Vagina (tissue), 2 donors: ENCODE measurements around the gene DRGX. TPM values are rescaled to one million over a fixed set of nuclear protein-coding genes. Genes with fewer than 3 reads are reported as not detected.

ENCODE experiments used
- DNase-seq, 2 donors: peaks; one replicate each; pipeline ENCODE4 v3.0.0-alpha.2; 2017; ENCODE audit errors: extremely low spot score in 2 of 2
- H3K27ac ChIP-seq: fragments of 200-600 bp; sonication (generic); one replicate; pipeline ENCODE4 v1.5.1; 2019
- H3K27me3 ChIP-seq: fragments of 200-600 bp; sonication (generic); one replicate; pipeline ENCODE4 v1.5.1; 2019
- H3K36me3 ChIP-seq, 2 donors: fragments of 200-600 bp; sonication (generic); one replicate each; pipeline ENCODE4 v1.5.1; 2017 to 2019
- H3K4me1 ChIP-seq: fragments of 200-600 bp; sonication (generic); one replicate; pipeline ENCODE4 v1.5.1; 2019
- H3K4me3 ChIP-seq, 2 donors: fragments of 200-600 bp; sonication (generic); 1 replicate in 1 of 2; 2 replicates in 1 of 2; pipeline ENCODE4 v1.5.1; 2016 to 2019
- H3K9me3 ChIP-seq: fragments of 200-600 bp; sonication (generic); one replicate; pipeline ENCODE4 v1.5.1; 2019
- CTCF ChIP-seq, 3 experiments: fragments of 450-650 bp in 2 of 3; fragments of 200-600 bp in 1 of 3; sonication (generic) in 1 of 3; IDR thresholded peaks; one replicate each; pipeline ENCODE4 v1.5.1; 2017 to 2019; ENCODE audit warnings: antibody characterized with exemption in 3 of 3, mild to moderate bottlenecking in 2 of 3, moderate library complexity in 2 of 3
- POLR2A ChIP-seq, 2 donors: fragments of 450-650 bp; IDR thresholded peaks; one replicate each; pipeline ENCODE4 v1.6.1; 2017; ENCODE audit warnings: antibody characterized with exemption in 2 of 2, mild to moderate bottlenecking in 2 of 2, moderate library complexity in 2 of 2
- POLR2AphosphoS5 ChIP-seq, 2 donors: sonication (generic); formaldehyde crosslinking; IDR thresholded peaks; one replicate each; pipeline ENCODE4 v1.9.0; 2017; ENCODE audit warnings: antibody characterized with exemption in 2 of 2, mild to moderate bottlenecking in 2 of 2, low read depth in 1 of 2; ENCODE audit not compliant: insufficient read depth in 1 of 2
- intact Hi-C: fragments of 100-400 bp; cut with DNase I; formaldehyde crosslinking; loops from one replicate; pipeline ENCODE4 v1.15.1; 2023
- total RNA-seq: library from RNA; depleted of rRNA; stranded (reverse); fragments of >200 nt; gene quantifications from one replicate; pipeline ENCODE4 v1.2.3, GENCODE V29; 2016

Gene DRGX
- total RNA-seq, 1 donor from 2014 or later = not detected

DNA sequence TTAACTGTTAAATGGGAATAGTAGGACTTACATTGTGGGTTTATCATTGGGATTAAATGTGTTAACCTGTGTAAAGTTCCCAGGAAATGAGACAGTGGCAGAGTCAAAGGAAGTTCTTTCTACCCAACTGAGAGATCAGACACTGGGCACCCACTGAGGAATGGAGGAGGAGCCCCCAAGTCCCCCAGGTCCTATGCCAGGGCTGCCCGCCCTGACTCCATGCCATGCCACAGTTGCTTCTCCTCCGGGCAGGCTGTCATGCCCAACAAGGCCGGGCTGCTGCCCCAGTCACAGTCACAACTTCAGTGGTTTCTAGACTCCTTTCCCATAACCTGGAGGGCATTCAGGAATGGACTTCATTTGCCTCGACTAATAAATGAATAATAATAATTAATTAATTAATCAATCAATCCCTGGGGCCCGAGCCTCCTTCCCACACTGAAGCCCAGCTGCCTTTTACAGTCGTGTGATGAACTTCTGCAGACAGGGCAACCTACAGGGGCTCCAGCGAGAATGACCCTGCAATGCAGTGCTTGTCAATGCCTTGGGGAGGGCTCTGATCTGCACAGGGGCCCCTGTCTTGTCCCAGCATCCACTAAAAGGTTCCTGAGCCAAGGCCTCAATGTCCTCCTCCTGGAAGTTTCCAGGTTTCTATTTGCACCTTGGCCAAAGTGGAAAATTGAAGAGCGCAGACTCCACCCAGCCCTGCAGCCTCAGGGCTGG lies 32.4 kb downstream of the DRGX start:
- TF ChIP-seq CTCF (IDR thresholded peaks at IDR 0.05) = no peak
- TF ChIP-seq POLR2A (IDR thresholded peaks at IDR 0.05) = no peak
- TF ChIP-seq POLR2AphosphoS5 (IDR thresholded peaks at IDR 0.05; ENCODE audit: insufficient read depth in 1 of 2, low read depth in 1 of 2) = no peak
- Histone ChIP-seq H3K27ac (no peak overlapping the region), H3K9me3 (no peaks in the 10 kb centered on the region), H3K36me3 (no peaks in the 10 kb centered on the region), H3K27me3 (no peaks in the 10 kb centered on the region), H3K4me3 (no peak overlapping the region), H3K4me1 (no peaks in the 10 kb centered on the region)
- peak; percentile 52 to 85 for DNase-seq
- intact Hi-C loops = no loop called here

DNA sequence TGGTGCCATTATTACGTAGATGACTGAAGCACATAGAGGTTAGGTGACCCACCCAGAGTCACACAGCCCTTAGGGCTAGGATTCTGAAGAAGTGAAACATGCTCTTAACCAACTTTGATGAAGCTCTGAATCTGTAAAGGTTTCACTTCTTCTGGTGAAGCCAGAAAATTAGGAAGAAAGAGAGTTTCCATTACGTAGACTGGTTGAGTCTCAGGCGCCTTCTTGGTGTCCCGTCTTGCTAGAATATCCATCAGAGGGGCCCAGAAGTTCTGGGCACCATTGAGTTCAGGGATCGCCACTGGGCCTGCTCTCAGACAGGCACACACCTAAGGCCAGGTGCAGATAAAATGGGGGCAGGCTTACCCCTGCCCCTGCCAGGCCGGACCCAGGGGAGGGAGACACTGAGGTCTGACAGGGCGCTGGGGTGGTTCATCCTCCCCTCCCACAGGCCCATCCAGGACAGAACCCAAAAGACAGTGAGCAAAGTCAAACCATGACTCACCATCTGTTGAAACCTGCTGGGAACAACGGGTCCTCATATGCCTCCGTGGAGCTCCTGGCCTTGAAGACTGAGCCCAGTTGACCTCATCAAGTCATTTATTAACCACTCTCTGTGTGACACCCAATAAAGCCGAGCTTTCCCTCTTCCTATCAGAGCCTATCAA lies 33.2 kb downstream of the DRGX start:
- Histone ChIP-seq H3K27me3 (no peaks in the 10 kb centered on the region), H3K4me1 (no peaks in the 10 kb centered on the region), H3K36me3 (no peaks in the 10 kb centered on the region), H3K9me3 (no peaks in the 10 kb centered on the region), H3K27ac (no peak overlapping the region), H3K4me3 (no peak overlapping the region)
- intact Hi-C loops = no loop called here
- no peak for TF ChIP-seq POLR2AphosphoS5 (IDR thresholded peaks at IDR 0.05; ENCODE audit: insufficient read depth in 1 of 2, low read depth in 1 of 2)
- TF ChIP-seq CTCF (IDR thresholded peaks at IDR 0.05) = no peak
- no peak for TF ChIP-seq POLR2A (IDR thresholded peaks at IDR 0.05)
- DNase-seq = peak; percentile 70 to 78

DNA sequence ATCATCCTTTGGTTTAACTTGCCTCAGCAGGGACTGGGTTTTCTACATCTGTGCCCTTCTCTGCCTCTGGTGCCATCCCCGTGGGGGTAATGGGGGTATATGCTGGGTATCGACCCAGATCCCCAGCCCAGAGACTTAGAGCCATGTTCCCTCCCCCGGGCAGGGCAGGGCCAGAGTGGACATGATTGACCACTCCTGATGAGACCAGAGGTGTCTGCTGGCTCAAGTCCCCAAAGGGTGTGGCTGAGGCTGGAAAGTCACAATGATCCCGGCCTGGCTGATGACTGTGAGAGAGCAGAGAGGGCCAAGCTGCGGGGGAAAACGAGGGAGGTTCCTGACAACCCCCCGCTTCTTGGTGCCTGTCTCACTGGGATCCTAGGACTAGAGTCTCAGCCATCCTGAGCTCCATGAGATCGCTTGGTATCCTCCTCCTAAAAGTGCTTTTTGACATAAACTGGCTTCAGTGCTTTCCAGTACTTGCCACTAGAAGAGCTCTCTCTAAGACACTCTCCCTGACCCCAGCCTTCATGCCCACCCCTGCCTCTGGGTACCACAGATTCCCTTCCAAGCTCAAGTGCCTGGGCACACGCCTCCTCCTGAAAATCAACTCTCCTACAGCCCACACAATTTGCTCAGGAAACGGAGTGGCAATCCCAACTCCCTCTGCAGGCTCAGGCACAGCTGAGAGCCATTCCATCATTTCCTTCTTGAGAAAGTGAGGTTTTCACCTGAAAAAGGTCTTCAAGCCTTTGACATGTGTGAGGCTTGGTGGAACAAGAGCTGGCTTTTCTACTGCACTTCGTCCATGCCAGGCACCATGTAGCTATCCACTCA lies 33.9 kb downstream of the DRGX start:
- no peak overlapping the region for H3K27ac ChIP-seq
- intact Hi-C loops = no loop called here
- no peaks in the 10 kb centered on the region for H3K9me3 ChIP-seq
- no peaks in the 10 kb centered on the region for H3K4me1 ChIP-seq
- TF ChIP-seq POLR2A (IDR thresholded peaks at IDR 0.05) (no peak), POLR2AphosphoS5 (IDR thresholded peaks at IDR 0.05; ENCODE audit: insufficient read depth in 1 of 2, low read depth in 1 of 2) (no peak), CTCF (IDR thresholded peaks at IDR 0.05) (no peak)
- no peaks in the 10 kb centered on the region for H3K36me3 ChIP-seq
- no peak overlapping the region for H3K4me3 ChIP-seq
- H3K27me3 ChIP-seq = no peaks in the 10 kb centered on the region
- DNase-seq = peak; percentile 71 to 94

GRCh38 chr10:49361178-49361554 lies 34.7 kb downstream of the DRGX start:
- Histone ChIP-seq H3K9me3 (no peaks in the 10 kb centered on the region), H3K36me3 (no peaks in the 10 kb centered on the region), H3K4me1 (no peaks in the 10 kb centered on the region), H3K27me3 (no peaks in the 10 kb centered on the region), H3K27ac (no peak overlapping the region), H3K4me3 (no peak overlapping the region)
- intact Hi-C loops = no loop called here
- DNase-seq = peak; percentile 32 to 77
- TF ChIP-seq POLR2AphosphoS5 (IDR thresholded peaks at IDR 0.05; ENCODE audit: insufficient read depth in 1 of 2, low read depth in 1 of 2) = no peak

- DNase-seq = peak; percentile 56 to 87
- no peaks in the 10 kb centered on the region for H3K36me3 ChIP-seq
- H3K27me3 ChIP-seq = no peaks in the 10 kb centered on the region
- intact Hi-C loops = no loop called here
- H3K4me3 ChIP-seq = no peak overlapping the region
- no peaks in the 10 kb centered on the region for H3K4me1 ChIP-seq
- no peak for TF ChIP-seq CTCF (IDR thresholded peaks at IDR 0.05)
- no peak for TF ChIP-seq POLR2AphosphoS5 (IDR thresholded peaks at IDR 0.05; ENCODE audit: insufficient read depth in 1 of 2, low read depth in 1 of 2)
- TF ChIP-seq POLR2A (IDR thresholded peaks at IDR 0.05) = no peak
- no peak overlapping the region for H3K27ac ChIP-seq
- H3K9me3 ChIP-seq = no peaks in the 10 kb centered on the region
Observed at GRCh38 chr10:49360271-49361177, 35.4 kb downstream of the DRGX start.
